Nucleus accumbens (tissue), 56 donors: ENCODE data around the gene DMBX1.

Experiments used
- DNase-seq, 56 donors: peaks; one replicate each; lab custom pipeline; 2025; lab: John Stamatoyannopoulos, UW

Gene DMBX1

GRCh38 chr1:46480959-46481646 is 8.5 kb upstream of the DMBX1 start:
- no peak for DNase-seq

- DNase-seq, result no peak
These were observed 7.7 kb upstream of the DMBX1 start for GRCh38 chr1:46481961-46482360.

GRCh38 chr1:46483589-46483988 is 6.0 kb upstream of the DMBX1 start:
- no peak for DNase-seq

GRCh38 chr1:46484783-46485490 is 4.7 kb upstream of the DMBX1 start:
- no peak for DNase-seq

- no peak for DNase-seq
These were observed 3.8 kb upstream of the DMBX1 start for GRCh38 chr1:46485564-46486431.

- DNase-seq, result no peak
These were observed 3.1 kb upstream of the DMBX1 start for GRCh38 chr1:46486432-46487015.

GRCh38 chr1:46487818-46488218 is 1.8 kb upstream of the DMBX1 start:
- no peak for DNase-seq

- DNase-seq, result no peak
These were observed 1.1 kb upstream of the DMBX1 start for GRCh38 chr1:46488343-46489168.

GRCh38 chr1:46489169-46489637 is 433 bp upstream of the DMBX1 start:
- peak in 13 of 56 donors; percentile 2 to 50 (median 9) for DNase-seq

GRCh38 chr1:46490406-46490655 is 695 bp downstream of the DMBX1 start:
- no peak for DNase-seq

- no peak for DNase-seq
These were observed 1.2 kb downstream of the DMBX1 start for GRCh38 chr1:46490656-46491442.

- DNase-seq, result no peak
These were observed 2.0 kb downstream of the DMBX1 start for GRCh38 chr1:46491443-46492268.

- no peak for DNase-seq
These were observed 2.7 kb downstream of the DMBX1 start for GRCh38 chr1:46492269-46492853.

- DNase-seq, result no peak
These were observed 3.2 kb downstream of the DMBX1 start for GRCh38 chr1:46492871-46493270.

GRCh38 chr1:46493316-46494032 is 3.8 kb downstream of the DMBX1 start:
- DNase-seq, result no peak

GRCh38 chr1:46494910-46495309 is 5.3 kb downstream of the DMBX1 start:
- DNase-seq, result no peak

- no peak for DNase-seq
These were observed 6.1 kb downstream of the DMBX1 start for GRCh38 chr1:46495778-46496177.
